ENCODE results near the gene HRH1.
"Not testable (repeated sequence)": the region's sequence is repeated elsewhere in the genome, so short reads cannot be mapped to it uniquely, and the experiment has no call there.

HRH1 gene

DNA sequence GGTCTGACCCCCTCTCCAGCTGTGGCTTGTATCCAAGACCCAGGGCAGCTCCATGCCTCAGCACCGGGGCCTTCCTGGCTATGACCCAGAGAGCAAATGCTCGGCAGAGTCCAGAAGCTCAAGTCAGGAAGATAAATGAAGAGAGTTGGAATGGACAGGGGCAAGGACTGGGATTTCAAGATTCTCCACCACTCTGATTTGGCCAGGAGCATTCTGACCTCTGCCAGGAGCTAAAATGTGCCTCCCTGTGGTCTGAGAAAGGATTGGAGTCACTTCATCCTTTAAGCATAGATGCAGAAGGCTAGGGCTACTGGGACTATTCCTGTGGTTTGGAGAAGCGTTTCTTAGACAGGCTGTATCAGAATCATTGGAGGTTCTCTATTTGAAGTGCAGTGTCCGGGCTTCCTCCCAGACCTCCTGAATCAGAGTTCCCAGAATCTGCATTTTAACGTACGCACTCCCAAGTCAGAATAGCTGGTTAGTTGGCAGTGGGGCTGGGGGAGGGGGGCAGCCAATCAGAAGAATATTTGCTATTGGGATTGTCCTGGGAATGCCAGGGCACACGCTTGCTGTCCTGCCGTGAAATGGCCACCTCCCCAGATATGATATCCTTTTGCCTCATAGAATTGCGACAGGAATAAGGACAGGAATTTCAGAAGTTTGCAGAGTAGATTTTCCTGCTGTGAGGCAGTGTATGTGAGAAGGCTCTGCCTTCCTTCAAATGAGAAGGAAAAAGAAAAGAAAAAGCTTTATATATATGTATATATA is 57.4 kb downstream of the HRH1 start:
- no peak for DNase-seq

- no peak for DNase-seq
Measured at GRCh38 chr3:11212299-11212608, 58.0 kb downstream of the HRH1 start.

DNA sequence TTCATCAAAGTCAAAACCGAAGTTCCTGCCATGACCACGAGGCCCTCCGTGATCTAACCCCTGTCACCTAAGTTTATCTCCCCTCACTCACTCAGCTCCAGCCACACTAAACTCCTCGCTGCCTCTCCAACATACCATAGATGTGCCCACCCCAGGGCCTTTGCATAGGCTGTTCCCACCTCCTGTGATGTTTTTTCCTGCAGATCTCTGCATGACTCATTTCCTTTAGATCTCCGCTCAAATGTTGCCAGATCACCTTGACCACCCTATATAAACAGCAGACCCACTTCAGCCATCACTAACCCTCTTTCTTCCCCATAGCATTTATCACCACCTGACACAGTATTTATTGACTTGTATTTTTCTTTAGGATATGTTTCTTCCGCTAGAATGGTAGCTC is 58.5 kb downstream of the HRH1 start:
- no peak for DNase-seq

DNA sequence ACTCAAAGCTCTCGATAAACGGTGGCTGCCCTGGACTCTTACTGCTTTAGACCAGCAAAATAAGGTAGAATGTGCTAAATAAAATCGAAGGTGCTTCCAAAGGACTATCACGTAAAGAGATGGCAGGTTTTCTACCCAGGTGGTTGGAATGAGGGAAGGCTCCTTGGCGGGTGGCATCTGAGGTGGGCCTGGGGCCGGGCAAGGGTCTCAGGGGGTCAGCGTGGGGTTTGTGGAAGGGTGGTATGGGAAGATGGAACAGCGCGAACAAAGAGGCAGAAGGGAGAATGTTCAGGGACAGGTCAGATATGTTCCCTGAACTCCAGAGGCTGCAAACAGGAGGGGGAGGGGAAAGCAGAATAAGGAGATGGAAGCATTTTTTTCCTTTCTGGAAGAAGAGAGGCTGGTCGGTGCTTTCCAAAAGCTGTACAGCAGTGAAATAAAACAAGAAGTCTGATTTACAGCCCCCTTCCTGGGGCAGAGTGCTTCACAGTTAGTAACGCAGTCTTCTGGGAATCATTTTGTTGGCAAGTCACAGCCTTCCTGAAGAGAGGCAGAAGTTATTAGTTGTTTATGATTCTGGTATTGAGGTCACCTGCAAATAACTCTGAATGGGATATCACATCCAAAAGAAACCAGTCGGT is 59.6 kb downstream of the HRH1 start:
- DNase-seq, result no peak

- no peak for DNase-seq
Measured at GRCh38 chr3:11214451-11214978, 60.2 kb downstream of the HRH1 start.

GRCh38 chr3:11217370-11217769 is 63.1 kb downstream of the HRH1 start:
- DNase-seq, result not testable (repeated sequence)

DNA sequence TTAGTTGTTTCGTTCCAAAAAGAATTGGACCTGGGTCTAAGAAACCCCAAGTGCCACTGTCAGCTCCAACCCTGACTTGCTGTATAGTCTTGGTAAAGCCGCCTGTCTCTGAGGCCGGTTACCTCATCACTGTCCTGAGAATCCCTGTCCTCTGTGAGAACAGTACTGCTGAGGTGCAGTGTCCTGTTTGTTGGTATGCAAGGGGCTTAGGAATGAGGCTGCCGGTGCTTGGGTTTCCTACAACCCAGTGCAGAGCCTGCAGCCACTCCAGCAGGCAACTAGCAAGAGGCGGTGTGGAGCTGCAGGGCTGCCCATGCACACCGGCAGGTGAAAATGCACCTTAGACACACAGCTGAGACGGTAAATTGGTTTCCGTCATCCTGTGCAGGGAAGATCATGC is 65.9 kb downstream of the HRH1 start:
- no peak for DNase-seq

GRCh38 chr3:11221818-11222415 is 67.6 kb downstream of the HRH1 start:
- no peak for DNase-seq

- DNase-seq, result no peak
Measured at GRCh38 chr3:11224010-11224409, 69.7 kb downstream of the HRH1 start.

DNA sequence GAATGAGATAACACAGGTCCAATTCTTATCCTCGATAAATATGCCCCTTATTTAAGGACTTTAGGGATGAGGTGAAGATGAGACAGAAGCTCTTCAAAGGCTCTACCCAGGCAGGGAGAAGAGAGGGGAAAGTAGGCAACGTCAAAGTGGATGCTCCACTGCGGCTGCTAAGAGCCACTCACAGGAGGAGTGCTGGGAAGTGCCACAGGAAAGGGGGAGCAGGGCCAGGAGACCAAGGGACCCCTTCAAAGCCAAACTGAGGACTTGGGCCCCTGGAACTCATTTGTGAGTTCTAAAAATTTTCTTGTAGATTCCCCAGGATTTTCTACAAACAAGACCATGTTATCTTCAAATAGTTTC is 70.6 kb downstream of the HRH1 start:
- no peak for DNase-seq

DNA sequence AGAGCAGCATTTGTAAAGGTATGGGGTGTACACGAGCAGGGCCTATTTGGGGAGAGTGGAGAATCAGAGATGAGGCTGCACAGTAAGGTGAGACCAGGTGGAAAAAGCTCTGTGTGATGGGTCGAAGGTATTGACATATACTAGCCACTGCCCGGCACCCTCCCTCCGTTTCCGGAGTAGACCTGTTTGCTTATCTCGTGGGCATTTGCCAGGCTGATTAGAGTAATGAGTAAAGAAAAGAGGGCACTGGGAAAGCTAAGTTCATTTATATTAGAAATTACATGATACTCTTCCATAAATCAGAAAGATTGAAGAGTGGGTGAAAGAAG is 71.7 kb downstream of the HRH1 start:
- no peak for DNase-seq

GRCh38 chr3:11228041-11228440 is 73.7 kb downstream of the HRH1 start:
- no peak for DNase-seq

DNA sequence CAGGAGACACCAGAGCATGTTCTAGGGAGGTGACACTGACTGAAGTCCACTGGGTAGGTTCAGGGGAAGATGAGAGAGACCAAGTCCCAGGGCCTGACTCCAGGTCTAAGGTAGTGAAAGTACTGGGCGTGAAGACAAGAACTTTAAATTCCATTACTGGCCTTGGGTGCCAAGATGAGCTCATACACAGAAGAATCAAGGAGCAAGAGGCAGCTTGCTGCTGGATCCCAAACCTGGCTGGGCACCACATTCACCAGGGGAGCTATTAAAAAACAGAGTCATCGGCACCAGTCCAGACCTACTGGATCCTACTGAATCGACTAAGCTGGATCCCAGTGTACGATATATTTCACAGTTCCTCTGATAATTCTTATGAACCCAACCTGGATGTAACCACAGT is 75.8 kb downstream of the HRH1 start:
- DNase-seq, result no peak

GRCh38 chr3:11230832-11231231 is 76.5 kb downstream of the HRH1 start:
- no peak for DNase-seq

DNA sequence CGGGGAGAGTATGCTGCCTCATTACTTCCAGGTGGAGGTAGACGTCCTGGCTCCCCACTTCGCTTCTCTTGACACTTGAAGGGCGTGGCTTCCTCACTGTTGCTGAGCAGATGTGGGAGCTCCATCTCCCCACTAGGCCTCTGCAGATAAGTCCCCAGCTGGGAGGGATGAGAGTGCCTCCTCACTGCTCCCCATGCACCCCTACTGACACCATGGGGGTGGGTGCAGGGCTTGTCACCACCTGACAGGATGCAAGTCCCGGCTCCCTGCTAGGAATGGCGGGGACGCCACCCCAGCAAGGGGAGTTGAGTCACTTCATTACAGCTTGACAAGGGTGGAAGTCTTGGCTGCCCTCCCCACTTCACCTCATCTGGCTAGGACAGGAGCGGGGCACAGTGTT is 81.1 kb downstream of the HRH1 start:
- no peak for DNase-seq

- DNase-seq, result no peak
Measured at GRCh38 chr3:11236588-11237461, 82.5 kb downstream of the HRH1 start.

DNA sequence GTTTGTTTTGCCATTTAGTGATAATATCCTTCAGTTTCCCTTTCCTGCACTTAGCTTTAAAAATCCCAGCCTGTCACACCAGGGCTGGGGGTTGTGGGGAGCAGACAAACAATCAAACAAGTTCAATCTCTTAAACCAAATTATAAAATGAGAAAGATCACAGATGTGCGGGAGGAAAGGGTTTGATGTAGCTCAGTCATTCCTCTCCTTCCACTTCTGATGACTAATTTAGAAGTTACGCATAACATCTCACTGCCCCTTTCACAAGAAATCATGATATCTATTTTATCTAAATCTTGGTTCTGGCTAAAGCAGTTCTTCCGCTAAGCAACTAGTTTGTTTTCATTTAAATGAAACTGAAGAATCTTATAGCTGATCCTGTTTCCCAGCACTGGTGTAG is 83.8 kb downstream of the HRH1 start:
- no peak for DNase-seq

GRCh38 chr3:11238880-11239279 is 84.6 kb downstream of the HRH1 start:
- DNase-seq, result no peak

DNA sequence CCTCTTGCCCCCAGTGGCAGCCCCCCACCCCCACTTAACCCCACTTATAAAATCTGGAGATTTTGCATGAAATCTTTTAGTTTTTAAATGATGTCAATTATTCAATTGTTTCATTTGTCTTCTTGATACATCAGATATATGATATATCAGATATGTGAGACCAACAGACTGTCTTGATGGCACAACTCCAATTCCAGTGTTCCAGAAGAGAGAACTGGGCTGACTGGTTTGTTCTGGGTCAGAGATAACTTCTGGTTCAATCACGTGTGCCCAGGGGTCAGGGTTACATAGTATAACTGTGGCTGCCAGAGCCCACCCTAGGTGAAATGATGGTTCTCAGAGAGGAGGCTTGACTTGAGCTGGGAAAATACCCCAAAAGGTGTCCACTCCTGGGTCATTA is 85.5 kb downstream of the HRH1 start:
- no peak for DNase-seq

DNA sequence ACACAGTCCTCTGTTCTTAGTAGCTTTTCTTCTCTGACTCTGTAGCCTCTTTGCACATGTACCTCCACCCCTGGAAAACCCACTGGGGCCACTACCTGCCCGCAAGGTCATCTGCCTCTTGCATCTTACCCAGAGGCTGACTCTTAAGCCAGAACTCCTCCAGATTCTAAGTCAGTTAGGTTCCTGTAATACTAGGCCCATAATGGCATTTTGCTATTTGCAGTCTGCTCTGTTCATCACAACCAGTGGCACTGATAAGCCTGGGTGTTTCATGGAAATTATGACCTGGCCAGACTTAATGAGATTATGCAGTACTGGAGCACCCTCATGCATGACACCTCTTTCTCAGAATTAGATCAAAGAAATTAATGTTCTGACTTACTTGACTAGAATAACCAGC is 86.2 kb downstream of the HRH1 start:
- no peak for DNase-seq

- no peak for DNase-seq
Measured at GRCh38 chr3:11244121-11244677, 89.9 kb downstream of the HRH1 start.

- DNase-seq, result no peak
Measured at GRCh38 chr3:11245276-11245675, 91.0 kb downstream of the HRH1 start.
